HepG2 (cell line): ENCODE measurements around the gene FTSJ1. TPM values are rescaled to one million over a fixed set of nuclear protein-coding genes. Genes with fewer than 3 reads are reported as not detected.
A peak's percentile ranks its signal among the peaks of the same experiment; 100 is the strongest.

Experiments
- ATAC-seq: fragments of 200-7000 bp; cut with Tn5 transposase; 3 replicates; pipeline ENCODE4 v1.9.1; 2020; ENCODE audit warnings: mild to moderate bottlenecking, moderate library complexity
- BruUV-seq: library from RNA; stranded (reverse); fragments of 400-500 nt; replicated peaks from 2 replicates; lab custom pipeline; 2021; lab: Mats Ljungman, UMichigan
- CTCF ChIA-PET: fragments of 300-600 bp; formaldehyde crosslinking; extraction: SDS; loops from one replicate; lab custom pipeline; 2021; ENCODE audit warnings: low total read pairs, inconsistent platforms, low intra/inter-chr PET ratio; lab: Yijun Ruan, JAX
- POLR2A ChIA-PET: fragments of 350-600 bp; sonication (Branson Sonifier 250); formaldehyde crosslinking; loops from one replicate; lab custom pipeline; 2020; ENCODE audit warnings: antibody characterized with exemption, inconsistent platforms; lab: Yijun Ruan, JAX
- DNase-seq: peaks from one replicate; pipeline ENCODE4 v3.0.0-alpha.2; 2015; ENCODE audit warnings: low spot score
- FAIRE-seq: peaks from 3 replicates; lab custom pipeline; 2011; peaks lifted over from hg19 to GRCh38; lab: Jason Lieb, UNC
- H2AFZ ChIP-seq: one replicate; pipeline ENCODE4 v1.6.1; 2011; ENCODE audit warnings: low read length, inconsistent platforms
- H3K27ac ChIP-seq: fragments of 300-600 bp; 3 replicates; pipeline ENCODE4 v1.8.0; 2011; ENCODE audit warnings: mixed run types, mild to moderate bottlenecking, mixed read lengths, low read length, inconsistent platforms; ENCODE audit not compliant: insufficient read depth; ENCODE audit errors: extremely low read length
- H3K27me3 ChIP-seq, 2 experiments: fragments of 200-600 bp in 1 of 2; 2 replicates in 1 of 2; 3 replicates in 1 of 2; pipeline versions ENCODE4 v1.6.0 to v1.8.0; 2011; ENCODE audit warnings: low read length in 2 of 2, mild to moderate bottlenecking in 2 of 2, moderate library complexity in 2 of 2, inconsistent platforms in 1 of 2; ENCODE audit not compliant: insufficient read depth in 2 of 2, control insufficient read depth in 1 of 2
- H3K36me3 ChIP-seq, 2 experiments: fragments of 200-600 bp in 1 of 2; replicated peaks in 1 of 2; 2 replicates in 1 of 2; 3 replicates in 1 of 2; pipeline versions ENCODE4 v1.5.1 to v1.8.0; 2011; ENCODE audit warnings: low read length in 2 of 2, inconsistent platforms in 1 of 2; ENCODE audit not compliant: insufficient read depth in 2 of 2, control insufficient read depth in 1 of 2
- H3K4me1 ChIP-seq: 2 replicates; pipeline ENCODE4 v1.5.1; 2012; ENCODE audit warnings: low read length, inconsistent platforms; ENCODE audit not compliant: insufficient read depth
- H3K4me2 ChIP-seq: 2 replicates; pipeline ENCODE4 v1.6.0; 2011; ENCODE audit warnings: low read depth, low read length, inconsistent platforms
- H3K4me3 ChIP-seq, 3 experiments: fragments of 200-600 bp in 1 of 3; sonication (generic), shearing (Covaris generic) in 1 of 3; replicated peaks in 1 of 3; 2 replicates each; pipeline ENCODE4 v1.5.1; 2011 to 2016; ENCODE audit warnings: low read length in 3 of 3, inconsistent platforms in 2 of 3, low read depth in 2 of 3, mild to moderate bottlenecking in 2 of 3, control low read depth in 1 of 3, mixed read lengths in 1 of 3; ENCODE audit not compliant: insufficient read depth in 1 of 3
- H3K79me2 ChIP-seq: one replicate; pipeline ENCODE4 v1.6.1; 2011; ENCODE audit warnings: low read length, inconsistent platforms; ENCODE audit not compliant: insufficient read depth
- H3K9ac ChIP-seq: 2 replicates; pipeline ENCODE4 v1.6.0; 2011; ENCODE audit warnings: mild to moderate bottlenecking, low read depth, low read length, inconsistent platforms; ENCODE audit not compliant: insufficient read depth
- H3K9me3 ChIP-seq: 2 replicates; pipeline ENCODE4 v1.5.1; 2012; ENCODE audit warnings: mild to moderate bottlenecking, low read length
- H4K20me1 ChIP-seq: 2 replicates; pipeline ENCODE4 v1.6.0; 2011; ENCODE audit warnings: inconsistent platforms, mild to moderate bottlenecking, low read length, moderate library complexity; ENCODE audit not compliant: insufficient read depth
- FOSL2 ChIP-seq: sonication (generic); formaldehyde crosslinking; IDR thresholded peaks from 2 replicates; pipeline ENCODE4 v1.4.0; 2020; ENCODE audit warnings: missing genetic modification reagents
- IKZF5 ChIP-seq: IDR thresholded peaks from 2 replicates; pipeline ENCODE4 v1.6.1; 2018; ENCODE audit warnings: missing genetic modification reagents, mild to moderate bottlenecking, missing compliant biosample characterization
- ISX ChIP-seq: sonication (generic); formaldehyde crosslinking; conservative IDR thresholded peaks from 2 replicates; pipeline ENCODE4 v1.5.0; 2020; ENCODE audit warnings: missing genetic modification reagents
- KIAA2018 ChIP-seq: sonication (generic); formaldehyde crosslinking; IDR thresholded peaks from 2 replicates; pipeline ENCODE4 v1.5.0; 2020; ENCODE audit warnings: mild to moderate bottlenecking, missing genetic modification reagents, borderline replicate concordance
- PHF20 ChIP-seq: sonication (generic); formaldehyde crosslinking; IDR thresholded peaks from 2 replicates; pipeline ENCODE4 v1.5.0; 2020; ENCODE audit warnings: mild to moderate bottlenecking, missing genetic modification reagents
- SIN3A ChIP-seq: IDR thresholded peaks from 2 replicates; pipeline ENCODE4 v1.6.1; 2011; ENCODE audit warnings: low read depth, mild to moderate bottlenecking, control low read depth, low read length, borderline replicate concordance
- ZBTB34 ChIP-seq: sonication (generic); formaldehyde crosslinking; IDR thresholded peaks from 2 replicates; pipeline ENCODE4 v1.8.0; 2022; ENCODE audit warnings: mild to moderate bottlenecking, missing genetic modification reagents
- ZFP36L2 ChIP-seq: sonication (generic); formaldehyde crosslinking; IDR thresholded peaks from 2 replicates; pipeline ENCODE4 v1.4.0; 2020; ENCODE audit warnings: missing genetic modification reagents
- WGBS: methylation state at CpG from one replicate; pipeline ENCODE4 v1.1.6; 2017; ENCODE audit warnings: low lambda C conversion rate; 5-methylcytosine and 5-hydroxymethylcytosine counted together
- in situ Hi-C: cut with HindIII; loops from 2 replicates; pipeline ENCODE4 v1.10.0; 2017; ENCODE audit warnings: low pct_unique_long_range_greater_than_20kb; ENCODE audit not compliant: extremely low pct_ligation_motif_present
- intact Hi-C: fragments of 100-400 bp; cut with micrococcal nuclease; formaldehyde crosslinking; loops from one replicate; pipeline ENCODE4 v1.10.0; 2022; ENCODE audit not compliant: unreplicated experiment
- polyA plus RNA-seq, 8 experiments: library from polyadenylated mRNA; depleted of rRNA in 3 of 8; stranded (reverse) in 7 of 8; unstranded in 1 of 8; fragments of >200 nt; fragmentation: Illumina TruSeq in 4 of 8; extraction: Trizol in 4 of 8; gene quantifications; 2 replicates each; pipeline versions ENCODE4 v1.2.1 to v1.2.3, GENCODE V29; 2011 to 2016; ENCODE audit warnings: low read depth in 4 of 8, missing spikeins in 1 of 8, mixed read lengths in 1 of 8; ENCODE audit not compliant: insufficient read depth in 1 of 8
- total RNA-seq, 5 experiments: library from RNA; depleted of rRNA; stranded (reverse); fragments of >200 nt; fragmentation: Illumina TruSeq; extraction: Trizol; gene quantifications; 2 replicates each; pipeline ENCODE4 v1.2.3, GENCODE V29; 2016; ENCODE audit warnings: low read depth in 1 of 5

The FTSJ1 gene
- total and polyA plus RNA-seq, 2 of the 13 experiments (the other 11 are each of a cell fraction or from before 2014, with no cell fraction given): 30.3 to 37.9 TPM

DNA sequence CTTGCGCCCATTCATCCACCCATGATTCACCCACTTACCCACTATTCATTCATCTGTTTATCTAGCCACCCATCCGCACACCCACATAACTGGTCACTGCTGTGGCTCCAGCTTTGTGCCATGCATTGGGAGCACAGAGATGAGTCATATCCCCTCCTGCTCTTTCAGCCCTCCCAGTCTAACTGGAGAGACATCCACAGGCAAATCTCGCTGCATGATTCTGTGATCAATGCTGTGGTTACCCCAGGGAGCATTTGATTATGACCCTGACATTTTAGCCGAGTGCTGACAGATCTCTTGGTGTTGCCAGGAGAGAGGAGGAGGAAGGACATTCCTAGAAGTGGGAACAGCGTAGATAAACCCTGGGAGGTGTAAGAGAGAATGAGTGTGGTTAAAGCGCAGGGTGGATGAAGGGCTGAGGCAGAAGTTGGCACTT, 22.4 kb downstream of the FTSJ1 start:
- no peaks in the 10 kb centered on the region for H3K9me3 ChIP-seq
- H3K27ac ChIP-seq: no peak overlapping the region
- BruUV-seq: no TSS peak
- ChIA-PET POLR2A (no interaction called here), CTCF (no interaction called here)
- DNase-seq (no peak), ATAC-seq (no peak), FAIRE-seq (no peak)
- no peaks in the 10 kb centered on the region for H4K20me1 ChIP-seq
- H3K4me1 ChIP-seq: peaks cover 23% of the 10 kb centered on the region
- WGBS: 67% methylated on average over 6 of the region's 6 CpGs
- H2AFZ ChIP-seq: no peak overlapping the region
- H3K36me3 ChIP-seq: no peaks in the 10 kb centered on the region
- no peak overlapping the region for H3K4me3 ChIP-seq
- in situ Hi-C loops: no loop called here
- H3K4me2 ChIP-seq: no peak overlapping the region
- H3K9ac ChIP-seq: no peak overlapping the region
- no peaks in the 10 kb centered on the region; a peak in 1 of 5 replicates for H3K27me3 ChIP-seq
- TF ChIP-seq ZFP36L2 (CRISPR knock-in tag) (no peak), FOSL2 (CRISPR knock-in tag) (peak; percentile 70)
- TF ChIP-seq, all 625 proteins: peak for 1
- no peaks in the 10 kb centered on the region for H3K79me2 ChIP-seq
- intact Hi-C loops: loop anchor here (10.0 kb wide), 1 partner anchor 414 kb away; no protein-coding TSS in a partner anchor

GRCh38 chrX:48504261-48504660, 28.3 kb downstream of the FTSJ1 start:
- intact Hi-C loops (no loop called here), in situ Hi-C loops (no loop called here)
- Histone ChIP-seq H3K4me1 (peaks cover 10% of the 10 kb centered on the region), H3K4me3 (no peak overlapping the region), H3K27ac (no peak overlapping the region), H3K27me3 (no peaks in the 10 kb centered on the region), H3K36me3 (no peaks in the 10 kb centered on the region), H2AFZ (no peak overlapping the region), H3K9me3 (no peaks in the 10 kb centered on the region), H3K4me2 (no peak overlapping the region), H3K79me2 (no peaks in the 10 kb centered on the region), H3K9ac (no peak overlapping the region), H4K20me1 (no peaks in the 10 kb centered on the region)
- POLR2A ChIA-PET: no interaction called here
- ATAC-seq: no peak
- CTCF ChIA-PET: no interaction called here
- BruUV-seq: no TSS peak
- WGBS: 97% methylated on average over 7 of the region's 7 CpGs
- DNase-seq: no peak
- FAIRE-seq: no peak
- no peak for TF ChIP-seq PHF20 (CRISPR knock-in tag)
- TF ChIP-seq ZBTB34 (CRISPR knock-in tag): no peak
- TF ChIP-seq SIN3A: no peak
- TF ChIP-seq IKZF5 (CRISPR knock-in tag): no peak
- TF ChIP-seq KIAA2018 (CRISPR knock-in tag): no peak
- TF ChIP-seq ISX (CRISPR knock-in tag): no peak
